Neural progenitor cell (in vitro differentiated cells): Measurements from ENCODE around the gene PARP14. TPM values are rescaled to one million over a fixed set of nuclear protein-coding genes. Genes with fewer than 3 reads are reported as not detected.

Source experiments
- DNase-seq: peaks from one replicate; pipeline ENCODE4 v3.0.0-alpha.2; 2016; ENCODE audit warnings: low spot score
- H2AFZ ChIP-seq: fragments of 200-600 bp; sonication (generic); replicated peaks from 2 replicates; pipeline ENCODE4 v1.6.1; 2016; ENCODE audit warnings: antibody characterized with exemption
- H3F3A ChIP-seq: fragments of 200-600 bp; sonication (generic); 2 replicates; pipeline ENCODE4 v1.6.1; 2016; ENCODE audit warnings: antibody characterized with exemption, low read depth
- H3K27ac ChIP-seq: fragments of 200-600 bp; sonication (generic); 2 replicates; pipeline ENCODE4 v1.5.1; 2016; ENCODE audit warnings: mild to moderate bottlenecking
- H3K27me3 ChIP-seq: fragments of 200-600 bp; sonication (generic); 2 replicates; pipeline ENCODE4 v1.6.1; 2016; ENCODE audit warnings: mild to moderate bottlenecking, moderate library complexity
- H3K36me3 ChIP-seq: fragments of 200-600 bp; sonication (generic); 2 replicates; pipeline ENCODE4 v1.5.1; 2016
- H3K4me1 ChIP-seq: fragments of 200-600 bp; sonication (generic); 2 replicates; pipeline ENCODE4 v1.6.1; 2016; ENCODE audit warnings: mixed run types
- H3K4me2 ChIP-seq: fragments of 200-600 bp; sonication (generic); 2 replicates; pipeline ENCODE4 v1.6.1; 2016
- H3K4me3 ChIP-seq: fragments of 200-600 bp; sonication (generic); 2 replicates; pipeline ENCODE4 v1.5.1; 2016
- H3K79me2 ChIP-seq: fragments of 200-600 bp; sonication (generic); 2 replicates; pipeline ENCODE4 v1.6.1; 2016; ENCODE audit warnings: low read depth
- H3K9ac ChIP-seq: fragments of 200-600 bp; sonication (generic); 2 replicates; pipeline ENCODE4 v1.6.1; 2016
- H3K9me3 ChIP-seq: fragments of 200-600 bp; sonication (generic); 2 replicates; pipeline ENCODE4 v1.5.1; 2016; ENCODE audit warnings: low read depth
- H4K20me1 ChIP-seq: fragments of 200-600 bp; sonication (generic); 2 replicates; pipeline ENCODE4 v1.6.1; 2016; ENCODE audit warnings: low read depth
- H3K27ac Mint-ChIP-seq: 3 replicates; pipeline ENCODE4 v1.8.0; 2021; ENCODE audit warnings: mixed read lengths
- H3K27me3 Mint-ChIP-seq: 2 replicates; pipeline ENCODE4 v1.8.0; 2022; ENCODE audit warnings: low read depth, mild to moderate bottlenecking, inconsistent platforms, moderate library complexity, mixed read lengths; ENCODE audit not compliant: insufficient read depth
- H3K36me3 Mint-ChIP-seq: 3 replicates; pipeline ENCODE4 v1.8.0; 2021; ENCODE audit warnings: mixed read lengths
- H3K4me1 Mint-ChIP-seq: 3 replicates; pipeline ENCODE4 v1.8.0; 2021; ENCODE audit warnings: mixed read lengths
- H3K4me3 Mint-ChIP-seq: 3 replicates; pipeline ENCODE4 v1.8.0; 2021; ENCODE audit warnings: mild to moderate bottlenecking, moderate library complexity, mixed read lengths
- H3K9me3 Mint-ChIP-seq: 3 replicates; pipeline ENCODE4 v1.8.0; 2020; ENCODE audit warnings: mixed read lengths
- CTCF ChIP-seq: fragments of 200-600 bp; sonication (generic); IDR thresholded peaks from 2 replicates; pipeline ENCODE4 v1.5.1; 2017; ENCODE audit warnings: antibody characterized with exemption, mild to moderate bottlenecking
- EZH2 ChIP-seq: fragments of 200-600 bp; sonication (generic); IDR thresholded peaks from 2 replicates; pipeline ENCODE4 v1.6.1; 2017; ENCODE audit warnings: antibody characterized with exemption, mild to moderate bottlenecking, moderate library complexity
- EZH2phosphoT487 ChIP-seq: fragments of 200-600 bp; sonication (generic); IDR thresholded peaks from 2 replicates; pipeline ENCODE4 v1.6.1; 2017; ENCODE audit warnings: antibody characterized with exemption
- total RNA-seq: library from RNA; depleted of rRNA; stranded (reverse); fragments of >200 nt; gene quantifications from 2 replicates; pipeline ENCODE4 v1.2.3, GENCODE V29; 2015; ENCODE audit warnings: low replicate concordance

The PARP14 gene
- total RNA-seq, 1 donor from 2014 or later: 6.1 TPM

DNA sequence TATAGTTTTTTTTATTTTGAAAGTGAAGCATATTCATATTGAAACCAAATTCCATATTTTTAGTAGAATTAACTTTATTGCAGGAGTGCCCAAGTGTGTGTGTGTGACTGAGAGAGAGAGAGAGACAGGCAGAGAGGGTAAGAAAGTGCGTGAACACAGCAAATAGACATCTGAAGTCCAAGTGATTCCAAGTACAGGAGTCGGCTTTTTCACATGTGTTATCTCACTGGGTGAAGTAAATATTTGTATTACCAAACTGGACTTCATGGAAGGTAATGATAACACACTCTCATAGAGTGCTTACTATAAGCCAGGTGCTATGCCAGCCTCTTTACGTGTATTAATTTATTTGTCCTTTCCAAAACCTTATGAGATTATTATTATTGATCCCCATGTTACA, 12.0 kb downstream of the PARP14 start:
- Histone ChIP-seq H3K4me3 (no peak overlapping the region), H3K27ac (no peak overlapping the region), H3F3A (no peaks in the 10 kb centered on the region), H3K36me3 (no peaks in the 10 kb centered on the region), H3K4me1 (no peaks in the 10 kb centered on the region), H3K4me2 (no peak overlapping the region), H4K20me1 (no peaks in the 10 kb centered on the region), H3K9me3 (no peaks in the 10 kb centered on the region), H3K79me2 (no peaks in the 10 kb centered on the region), H2AFZ (no peak overlapping the region), H3K27me3 (no peaks in the 10 kb centered on the region), H3K9ac (no peak overlapping the region)
- DNase-seq: no peak
- Mint-ChIP-seq H3K27me3 (no peaks in the 10 kb centered on the region), H3K4me1 (no peaks in the 10 kb centered on the region), H3K9me3 (no peaks in the 10 kb centered on the region), H3K36me3 (no peaks in the 10 kb centered on the region), H3K4me3 (no peak overlapping the region), H3K27ac (no peak overlapping the region)
- TF ChIP-seq EZH2 (no peak), CTCF (no peak), EZH2phosphoT487 (no peak)

GRCh38 chr3:122694966-122695365, 14.3 kb downstream of the PARP14 start:
- no peak overlapping the region for H3K4me2 ChIP-seq
- no peak for DNase-seq
- no peaks in the 10 kb centered on the region for H3K79me2 ChIP-seq
- Mint-ChIP-seq H3K36me3 (no peaks in the 10 kb centered on the region), H3K27ac (peak overlapping the region; percentile 52), H3K9me3 (no peaks in the 10 kb centered on the region), H3K4me3 (no peak overlapping the region), H3K4me1 (no peaks in the 10 kb centered on the region), H3K27me3 (no peaks in the 10 kb centered on the region)
- H3K4me3 ChIP-seq: no peak overlapping the region
- H3K27me3 ChIP-seq: no peaks in the 10 kb centered on the region
- no peak overlapping the region for H2AFZ ChIP-seq
- no peaks in the 10 kb centered on the region for H3K36me3 ChIP-seq
- no peaks in the 10 kb centered on the region for H3K9me3 ChIP-seq
- no peaks in the 10 kb centered on the region for H4K20me1 ChIP-seq
- no peaks in the 10 kb centered on the region for H3K4me1 ChIP-seq
- H3K9ac ChIP-seq: no peak overlapping the region
- H3F3A ChIP-seq: no peaks in the 10 kb centered on the region
- no peak for TF ChIP-seq EZH2phosphoT487
- TF ChIP-seq EZH2: no peak
- TF ChIP-seq CTCF: no peak
- no peak overlapping the region for H3K27ac ChIP-seq

- H3F3A ChIP-seq: no peaks in the 10 kb centered on the region
- Mint-ChIP-seq H3K4me1 (no peaks in the 10 kb centered on the region), H3K27ac (no peak overlapping the region), H3K36me3 (no peaks in the 10 kb centered on the region), H3K9me3 (no peaks in the 10 kb centered on the region), H3K4me3 (no peak overlapping the region), H3K27me3 (no peaks in the 10 kb centered on the region)
- TF ChIP-seq CTCF: no peak
- TF ChIP-seq EZH2: no peak
- no peak for TF ChIP-seq EZH2phosphoT487
- H4K20me1 ChIP-seq: no peaks in the 10 kb centered on the region
- H3K9me3 ChIP-seq: no peaks in the 10 kb centered on the region
- H2AFZ ChIP-seq: no peak overlapping the region
- no peaks in the 10 kb centered on the region for H3K4me1 ChIP-seq
- H3K4me3 ChIP-seq: no peak overlapping the region
- H3K27me3 ChIP-seq: no peaks in the 10 kb centered on the region
- H3K36me3 ChIP-seq: no peaks in the 10 kb centered on the region
- H3K9ac ChIP-seq: no peak overlapping the region
- H3K4me2 ChIP-seq: no peak overlapping the region
- H3K27ac ChIP-seq: no peak overlapping the region
- H3K79me2 ChIP-seq: no peaks in the 10 kb centered on the region
- no peak for DNase-seq
These were observed 15.4 kb downstream of the PARP14 start for GRCh38 chr3:122695927-122696561.
